GM23248 (cell line): Measurements from ENCODE around the gene THOC6.

Experiments used
- EZH2 ChIP-seq: fragments of 200-600 bp; sonication (generic); IDR thresholded peaks from 2 replicates; pipeline ENCODE4 v1.6.1; 2018; ENCODE audit warnings: antibody characterized with exemption, mild to moderate bottlenecking; ENCODE audit not compliant: insufficient read depth, poor library complexity, severe bottlenecking
- EZH2phosphoT487 ChIP-seq: fragments of 200-600 bp; sonication (generic); IDR thresholded peaks from 2 replicates; pipeline ENCODE4 v1.6.1; 2018; ENCODE audit warnings: antibody characterized with exemption, moderate library complexity, mild to moderate bottlenecking, low read depth; ENCODE audit not compliant: insufficient read depth

DNA sequence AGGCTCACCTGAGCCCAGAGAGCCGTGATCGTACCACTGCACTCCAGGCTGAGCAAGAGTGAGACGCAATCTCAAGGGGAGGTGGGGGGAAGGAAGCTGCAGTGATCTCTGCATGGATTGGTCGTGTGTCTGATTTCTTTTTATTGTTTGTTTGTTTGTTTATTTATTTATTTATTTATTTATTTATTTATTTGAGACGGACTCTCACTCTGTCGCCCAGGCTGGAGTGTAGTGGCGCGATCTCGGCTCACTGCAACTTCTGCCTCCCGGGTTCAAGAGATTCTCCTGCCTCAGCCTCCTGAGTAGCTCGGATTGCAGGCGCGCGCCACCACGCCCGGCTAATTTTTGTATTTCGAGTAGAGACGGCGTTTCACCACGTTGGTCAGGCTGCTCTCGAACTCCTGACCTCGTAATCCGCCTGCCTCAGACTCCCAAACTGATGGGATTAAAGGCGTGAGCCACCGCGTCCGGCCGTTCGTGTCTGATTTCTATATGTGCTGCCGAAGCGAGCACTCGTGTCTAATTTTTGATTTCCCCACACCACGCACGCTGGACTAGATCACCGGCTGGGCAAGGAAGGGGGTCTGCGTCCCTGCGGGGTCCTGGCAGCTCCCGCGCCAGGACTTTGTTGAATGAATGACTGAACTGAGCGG is 4.1 kb upstream of the THOC6 start:
- TF ChIP-seq EZH2: no peak
- TF ChIP-seq EZH2phosphoT487: no peak
